Dorsolateral prefrontal cortex (tissue), 118 donors: ENCODE data around the gene CLEC11A. TPM values are rescaled to one million over a fixed set of nuclear protein-coding genes. Genes with fewer than 3 reads are reported as not detected.

Source experiments
- total RNA-seq, 120 experiments: library from RNA; stranded (reverse); gene quantifications; one replicate each; pipeline versions ENCODE4 v1.2.3 to v1.2.4, GENCODE V29; 2022

CLEC11A gene
- total RNA-seq, 120 experiments from 2014 or later = 3.2 to 10.3 (median 6.5) TPM

Other genes with a start within 250 kb of the CLEC11A start
- 100 to 1,000 TPM in 14 of 120 experiments, 10 to 100 TPM in 106; 54.6 to 147 (median 79.1) TPM for gene EMC10, start 246.9 kb upstream of the CLEC11A start, total RNA-seq
- 10 to 100 TPM in 28 of 120 experiments, 1 to 10 TPM in 92; 3.2 to 14.9 (median 8.0) TPM for gene GARIN5A, start 246.5 kb upstream of the CLEC11A start, total RNA-seq
- gene JOSD2, start 212.2 kb upstream of the CLEC11A start, total RNA-seq = 10 to 100 TPM; 24.9 to 75.5 (median 41.2) TPM
- gene ASPDH, start 209.5 kb upstream of the CLEC11A start, total RNA-seq = 10 to 100 TPM; 16.5 to 62.5 (median 34.2) TPM
- gene LRRC4B, start 154.9 kb upstream of the CLEC11A start, total RNA-seq = 100 to 1,000 TPM; 126 to 330 (median 166) TPM
- gene SYT3, start 83.5 kb upstream of the CLEC11A start, total RNA-seq = 10 to 100 TPM; 10.7 to 56.7 (median 35.9) TPM
- 10 to 100 TPM in 8 of 120 experiments, 1 to 10 TPM in 111, not detected in 1; 1.9 to 17.7 (median 5.7) TPM for gene C19orf81, start 73.9 kb upstream of the CLEC11A start, total RNA-seq
- 100 to 1,000 TPM in 111 of 120 experiments, 10 to 100 TPM in 9; 40.4 to 290 (median 155) TPM for gene SHANK1, start 3.6 kb upstream of the CLEC11A start, total RNA-seq
- gene GPR32, start 47.1 kb downstream of the CLEC11A start, total RNA-seq = not detected
- not detected for gene ACP4, start 67.1 kb downstream of the CLEC11A start, total RNA-seq
- under 1 TPM in 6 of 120 experiments, not detected in 114; 0.52 to 0.88 (median 0.76) TPM for gene KLK1, start 100.4 kb downstream of the CLEC11A start, total RNA-seq
- not detected for gene KLK15, start 110.2 kb downstream of the CLEC11A start, total RNA-seq
- gene KLK3, start 131.6 kb downstream of the CLEC11A start, total RNA-seq = under 1 TPM in 3 of 120 experiments, not detected in 117; 0.34 to 0.56 (median 0.44) TPM
- 1 to 10 TPM in 1 of 120 experiments, under 1 TPM in 7, not detected in 112; 0.17 to 1.5 (median 0.57) TPM for gene KLK2, start 150.1 kb downstream of the CLEC11A start, total RNA-seq
- gene KLK4, start 188.0 kb downstream of the CLEC11A start, total RNA-seq = 1 to 10 TPM in 5 of 120 experiments, under 1 TPM in 6, not detected in 109; 0.38 to 1.4 (median 0.79) TPM
- gene KLK5, start 229.7 kb downstream of the CLEC11A start, total RNA-seq = 1 to 10 TPM in 69 of 120 experiments, under 1 TPM in 34, not detected in 17; 0.29 to 4.5 (median 1.5) TPM
- gene KLK6, start 246.2 kb downstream of the CLEC11A start, total RNA-seq = 100 to 1,000 TPM in 16 of 120 experiments, 10 to 100 TPM in 99, 1 to 10 TPM in 5; 4.5 to 252 (median 44.7) TPM